Mammary epithelial cell (primary cell): ENCODE results near the gene FAM13A.

Experiments used
- CTCF ChIP-seq, 2 donors: IDR thresholded peaks in 1 of 2; conservative IDR thresholded peaks in 1 of 2; 2 replicates each; pipeline ENCODE4 v1.5.1; 2011 to 2012; ENCODE audit warnings: inconsistent platforms in 2 of 2, low read length in 2 of 2, mild to moderate bottlenecking in 2 of 2, control low read depth in 1 of 2, low read depth in 1 of 2; ENCODE audit not compliant: insufficient read depth in 1 of 2; ENCODE audit errors: extremely low read depth in 1 of 2
- EZH2 ChIP-seq: IDR thresholded peaks from 2 replicates; pipeline ENCODE4 v1.6.1; 2012; ENCODE audit warnings: low read length, inconsistent platforms, borderline replicate concordance

DNA sequence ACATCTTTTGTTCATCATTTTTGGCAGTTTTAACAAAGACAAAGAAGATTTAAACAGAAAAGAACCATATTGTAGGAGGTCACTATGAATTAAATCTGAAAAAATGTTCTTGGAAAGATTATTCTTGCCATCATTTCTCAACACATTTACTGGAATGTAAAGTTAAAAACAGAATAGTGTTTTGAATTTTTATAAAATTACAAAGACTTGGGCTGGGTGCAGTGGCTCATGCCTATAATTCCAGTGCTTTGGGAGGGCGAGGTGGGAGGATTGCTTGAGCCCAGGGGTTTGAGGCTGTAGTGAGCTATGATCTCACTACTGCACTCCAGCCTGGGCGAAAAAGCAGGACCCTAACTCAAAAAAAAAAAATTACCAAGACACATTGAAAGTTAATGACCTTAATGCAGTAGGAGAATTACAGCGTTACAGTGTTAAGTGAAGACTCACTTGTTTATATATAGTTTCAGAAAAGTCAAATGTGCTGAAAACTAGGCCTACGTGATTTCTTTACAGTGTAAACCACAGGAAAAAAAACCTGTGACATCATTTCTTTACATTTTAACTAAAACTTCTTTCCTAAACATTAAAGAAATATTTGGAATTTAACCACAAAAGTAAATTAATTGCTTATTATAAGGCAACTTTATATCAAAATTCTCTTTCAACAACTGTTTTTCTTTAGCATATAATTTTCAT lies 7.9 kb downstream of the FAM13A start:
- TF ChIP-seq CTCF (conservative IDR thresholded peaks at IDR 0.05 in 1 of 2, IDR thresholded peaks at IDR 0.05 in 1 of 2; ENCODE audit: extremely low read depth in 1 of 2, insufficient read depth in 1 of 2, low read depth in 1 of 2, low read length in 2 of 2) (no peak), EZH2 (no peak)
